ENCODE measurements around the gene OR7A10.
"Not testable (repeated sequence)": the region's sequence is repeated elsewhere in the genome, so short reads cannot be mapped to it uniquely, and the experiment has no call there.

DNA sequence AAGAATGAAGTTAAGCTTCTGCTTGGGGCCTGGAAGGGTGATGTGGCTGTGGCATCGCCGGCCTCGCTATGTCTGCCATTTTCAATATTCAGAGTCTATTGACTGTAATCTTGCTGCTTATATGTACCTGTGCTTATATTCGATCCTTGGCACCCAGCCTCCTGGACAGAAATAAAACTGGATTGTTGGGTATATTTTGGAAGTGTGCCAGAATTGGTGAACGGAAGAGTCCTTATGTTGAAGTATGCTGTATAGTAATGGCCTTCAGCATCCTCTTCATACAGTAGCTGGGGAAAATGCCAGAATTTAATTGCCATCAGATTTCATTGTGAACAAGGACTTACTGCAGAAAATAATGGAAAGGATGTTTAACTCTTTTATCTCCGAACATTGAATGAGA, 56.5 kb downstream of the OR7A10 start:
- TF ChIP-seq, protein P1, sequence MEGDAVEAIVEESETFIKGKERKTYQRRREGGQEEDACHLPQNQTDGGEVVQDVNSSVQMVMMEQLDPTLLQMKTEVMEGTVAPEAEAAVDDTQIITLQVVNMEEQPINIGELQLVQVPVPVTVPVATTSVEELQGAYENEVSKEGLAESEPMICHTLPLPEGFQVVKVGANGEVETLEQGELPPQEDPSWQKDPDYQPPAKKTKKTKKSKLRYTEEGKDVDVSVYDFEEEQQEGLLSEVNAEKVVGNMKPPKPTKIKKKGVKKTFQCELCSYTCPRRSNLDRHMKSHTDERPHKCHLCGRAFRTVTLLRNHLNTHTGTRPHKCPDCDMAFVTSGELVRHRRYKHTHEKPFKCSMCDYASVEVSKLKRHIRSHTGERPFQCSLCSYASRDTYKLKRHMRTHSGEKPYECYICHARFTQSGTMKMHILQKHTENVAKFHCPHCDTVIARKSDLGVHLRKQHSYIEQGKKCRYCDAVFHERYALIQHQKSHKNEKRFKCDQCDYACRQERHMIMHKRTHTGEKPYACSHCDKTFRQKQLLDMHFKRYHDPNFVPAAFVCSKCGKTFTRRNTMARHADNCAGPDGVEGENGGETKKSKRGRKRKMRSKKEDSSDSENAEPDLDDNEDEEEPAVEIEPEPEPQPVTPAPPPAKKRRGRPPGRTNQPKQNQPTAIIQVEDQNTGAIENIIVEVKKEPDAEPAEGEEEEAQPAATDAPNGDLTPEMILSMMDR (IDR thresholded peaks at IDR 0.05; ENCODE audit: insufficient read depth, low read length), result not testable (repeated sequence)
- TF ChIP-seq SPI1 (IDR thresholded peaks at IDR 0.05; ENCODE audit: borderline replicate concordance, low read depth), result not testable (repeated sequence)

Measured in HL-60 (cell line).